ENCODE results near the gene LDHB.
A peak's percentile ranks its signal among the peaks of the same experiment; 100 is the strongest.
"Not testable (repeated sequence)": the region's sequence is repeated elsewhere in the genome, so short reads cannot be mapped to it uniquely, and the experiment has no call there.

Gene LDHB

DNA sequence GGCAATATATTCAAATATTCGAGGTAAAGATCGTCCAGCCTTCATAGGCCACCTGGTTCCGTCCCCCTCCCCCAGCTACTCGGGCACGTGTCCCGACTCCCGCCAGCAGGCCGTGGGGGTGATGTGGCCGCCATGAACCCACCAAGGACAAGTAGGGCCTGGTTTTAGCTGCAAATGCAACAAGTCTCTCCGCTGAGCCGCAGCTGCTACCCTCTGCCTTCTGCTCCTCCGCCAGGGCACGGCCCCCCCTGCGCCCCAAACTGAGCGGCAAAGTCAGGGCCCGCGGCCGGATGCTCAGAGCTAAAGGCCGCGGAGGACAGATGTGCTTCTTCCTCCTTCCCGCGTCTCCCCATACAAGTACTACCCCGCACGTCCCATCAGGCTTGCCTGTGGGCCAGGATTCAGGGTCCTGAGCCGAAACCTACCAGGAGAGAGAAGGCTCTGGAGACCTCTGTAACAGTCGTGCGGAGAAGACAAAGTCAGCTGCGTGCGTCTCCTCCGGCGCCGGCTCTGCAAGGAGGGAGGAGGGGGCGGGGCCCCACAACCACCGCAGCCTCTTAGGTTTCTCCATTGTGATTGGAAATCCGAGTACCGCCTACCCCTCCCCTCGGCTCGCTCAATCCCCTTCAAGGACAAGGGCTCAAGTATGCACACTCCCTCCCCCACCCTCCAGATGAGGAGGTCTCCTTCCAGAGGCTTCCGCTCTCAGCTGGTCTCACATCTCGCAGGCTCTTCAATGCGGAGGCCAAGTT is at the start of gene LDHB:
LDHB (minus strand) TSS at position 517 of the 752 bp plus-strand sequence. CDS start 3,171 bp downstream, outside the sequence.
- DNase-seq (ENCODE audit: low read depth in 3 of 3), result peak; percentile 84 to 91 (median 90)

DNA sequence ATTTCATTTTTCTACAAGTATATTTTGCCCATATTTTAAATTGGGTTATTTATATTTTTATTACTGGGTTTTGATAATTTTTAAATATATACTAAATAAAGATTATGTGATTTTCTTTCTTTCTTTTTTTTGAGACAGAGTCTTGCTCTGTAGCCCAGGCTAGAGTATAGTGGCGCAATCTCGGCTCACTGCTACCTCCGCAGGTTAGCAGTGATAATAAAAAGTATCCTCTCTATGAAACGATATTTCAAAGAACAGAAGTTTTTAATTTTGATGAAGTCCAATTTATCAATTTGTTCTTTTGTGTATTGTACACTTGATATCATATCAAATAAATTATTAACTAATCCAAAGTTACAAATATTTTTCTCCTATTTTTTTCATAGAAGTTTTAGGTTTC is 47.2 kb upstream of the LDHB start:
- DNase-seq (ENCODE audit: low read depth in 3 of 3), result no peak

DNA sequence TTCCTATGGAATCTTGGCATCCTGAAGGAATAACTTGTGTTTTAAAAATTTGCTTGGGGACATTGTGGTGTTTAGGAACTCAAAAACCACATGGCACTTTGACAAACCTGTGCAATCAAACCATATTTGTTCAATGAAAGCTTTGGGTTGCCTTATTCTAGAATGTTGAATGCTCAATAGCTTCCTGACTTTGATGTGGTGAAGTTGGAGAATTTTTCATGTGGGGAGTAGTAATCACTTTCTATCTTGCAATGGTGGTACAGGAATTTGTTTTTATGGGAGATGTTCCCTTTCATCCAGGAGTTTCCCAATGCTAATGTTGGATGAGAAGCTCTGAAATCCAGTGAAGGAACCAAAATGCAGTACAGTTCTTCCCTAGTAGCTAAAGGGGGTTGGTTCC is 42.2 kb upstream of the LDHB start:
- DNase-seq (ENCODE audit: low read depth in 3 of 3), result no peak

DNA sequence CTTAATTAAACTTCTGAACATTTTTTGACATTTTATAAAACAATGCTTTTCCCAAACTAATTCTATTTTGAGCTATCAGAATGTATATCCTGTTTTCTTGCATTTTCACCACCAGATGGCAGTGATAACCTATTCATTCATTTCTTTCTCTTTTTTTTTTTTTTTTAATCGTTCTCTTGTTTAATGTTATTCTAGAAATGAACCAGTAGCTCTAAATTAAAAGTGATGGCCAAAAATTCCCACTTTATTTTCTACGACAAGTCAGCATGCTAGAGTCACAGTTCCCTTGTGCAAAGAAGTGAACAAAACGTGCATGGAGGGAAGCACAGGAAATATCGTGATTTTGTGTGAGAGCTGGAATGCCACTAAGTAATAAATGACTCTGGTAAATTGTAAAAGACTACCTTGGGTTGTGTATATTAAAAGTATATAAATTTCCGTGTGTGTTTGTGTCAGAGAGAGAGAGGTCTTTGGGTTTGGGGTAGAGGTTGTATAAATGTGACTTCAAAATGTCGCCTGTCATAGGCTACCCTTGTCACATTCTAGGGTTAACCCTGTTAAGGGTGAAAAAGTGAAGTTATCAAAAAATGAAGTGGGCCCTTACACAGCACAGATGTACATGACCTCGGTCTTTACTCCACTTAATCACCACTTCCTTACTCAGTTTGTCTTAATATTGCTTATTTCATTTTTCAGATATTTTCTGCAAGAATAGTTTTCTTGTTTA is 40.4 kb upstream of the LDHB start:
- DNase-seq (ENCODE audit: low read depth in 3 of 3), result no peak

DNA sequence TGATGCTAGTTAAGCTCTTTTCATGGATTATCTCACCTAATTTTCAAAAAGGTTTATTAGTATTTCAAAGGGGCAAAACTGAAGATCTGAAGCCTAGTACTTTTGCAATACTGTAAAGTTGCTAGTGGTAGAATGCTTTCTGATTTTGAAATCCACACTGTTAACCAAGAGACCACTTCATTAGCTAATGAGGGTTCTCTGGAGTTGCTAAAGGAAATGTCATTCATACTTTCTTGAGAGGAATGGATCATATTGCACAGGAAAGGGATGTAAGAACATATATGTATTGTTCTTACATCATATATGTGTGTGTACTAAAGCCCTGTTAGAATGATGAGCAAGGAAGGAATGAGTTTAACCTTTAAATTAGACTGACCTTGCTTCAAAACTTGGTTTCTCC is 39.0 kb upstream of the LDHB start:
- no peak for DNase-seq (ENCODE audit: low read depth in 3 of 3)

DNA sequence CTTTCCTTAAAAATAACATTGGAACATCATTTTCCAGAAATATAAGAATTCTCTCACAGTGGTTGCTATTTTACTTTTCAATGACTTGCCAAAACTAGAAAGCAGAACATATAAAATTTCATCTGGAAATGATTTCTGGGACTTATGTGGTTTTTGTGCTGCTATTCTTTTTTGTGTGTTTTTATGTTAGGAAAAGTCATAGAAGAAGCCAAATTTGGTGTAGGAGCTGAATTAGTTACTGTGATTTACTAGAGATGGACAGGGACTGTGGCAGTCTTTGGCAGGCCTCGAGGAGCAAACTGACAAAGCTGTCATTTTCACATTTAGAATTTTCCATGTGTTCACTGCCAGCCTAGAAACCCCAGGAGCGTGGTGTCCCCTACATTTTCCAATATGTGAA is 38.3 kb upstream of the LDHB start:
- DNase-seq (ENCODE audit: low read depth in 3 of 3), result no peak

DNA sequence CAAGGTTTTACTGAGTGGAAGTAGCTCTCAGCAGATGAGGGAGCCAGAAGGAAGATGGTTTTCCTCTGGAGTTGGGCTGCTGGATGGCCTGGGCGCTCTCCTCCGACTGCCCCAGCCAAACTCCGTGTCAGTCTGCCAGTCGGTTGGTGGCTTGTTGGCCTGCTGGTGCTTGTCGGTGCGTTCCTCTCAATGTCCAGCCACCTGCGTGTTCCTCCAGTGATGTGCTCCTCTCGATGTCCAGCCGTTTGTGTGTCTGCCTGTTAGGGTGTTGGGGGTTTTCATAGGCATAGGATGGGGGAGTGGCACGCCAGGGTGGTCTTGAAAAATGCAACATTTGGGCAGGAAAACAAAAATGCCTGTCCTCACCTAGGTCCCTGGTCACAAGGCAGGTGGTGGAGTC is 37.0 kb upstream of the LDHB start:
- DNase-seq (ENCODE audit: low read depth in 3 of 3), result no peak

DNA sequence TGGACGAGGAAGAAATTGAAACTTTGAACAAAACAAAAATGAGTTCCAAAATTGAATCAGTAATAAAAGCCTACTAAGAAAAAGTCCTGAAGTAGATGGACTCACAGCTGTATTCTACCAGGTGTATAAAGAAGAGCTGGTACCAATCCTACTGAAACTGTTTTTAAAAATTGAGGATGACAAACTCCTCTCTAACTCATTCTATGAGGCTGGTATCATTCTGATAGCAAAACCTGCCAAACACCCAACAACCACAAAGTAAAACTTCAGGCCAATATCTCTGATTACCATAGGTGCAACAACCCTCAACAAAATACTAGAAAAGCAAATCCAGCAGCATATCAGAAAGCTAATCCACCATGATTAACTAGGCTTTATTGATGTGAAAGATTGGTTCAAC is 33.9 kb upstream of the LDHB start:
- DNase-seq (ENCODE audit: low read depth in 3 of 3), result no peak

DNA sequence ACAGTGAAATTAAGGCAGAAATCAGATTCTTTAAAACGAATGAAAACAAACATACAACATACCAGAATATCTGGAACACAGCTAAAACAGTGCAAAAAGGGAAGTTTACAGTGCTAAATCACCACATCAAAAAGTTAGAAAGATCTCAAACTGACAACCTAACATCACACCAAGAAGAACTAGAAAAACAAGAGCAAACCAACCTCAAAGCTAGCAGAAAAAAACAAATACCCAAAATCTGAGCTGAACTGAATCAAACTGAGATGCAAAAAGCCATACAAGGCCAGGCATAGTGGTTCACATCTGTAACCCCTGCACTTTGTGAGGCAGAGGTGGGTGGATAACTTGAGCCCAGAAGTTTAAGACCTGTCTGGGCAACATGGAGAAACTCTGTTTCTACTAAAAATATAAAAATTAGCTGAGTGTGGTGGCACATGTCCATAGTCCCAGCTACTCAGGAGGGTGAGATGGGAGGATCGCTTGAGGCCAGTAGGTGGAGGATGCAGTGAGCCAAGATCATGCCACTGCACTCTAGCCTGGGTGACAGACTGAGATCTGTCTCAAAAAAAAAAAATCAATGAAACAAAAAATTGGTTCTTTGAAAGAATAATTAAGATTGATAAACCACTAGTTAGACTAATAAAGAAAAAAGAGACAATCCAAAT is 33.2 kb upstream of the LDHB start:
- no peak for DNase-seq (ENCODE audit: low read depth in 3 of 3)

DNA sequence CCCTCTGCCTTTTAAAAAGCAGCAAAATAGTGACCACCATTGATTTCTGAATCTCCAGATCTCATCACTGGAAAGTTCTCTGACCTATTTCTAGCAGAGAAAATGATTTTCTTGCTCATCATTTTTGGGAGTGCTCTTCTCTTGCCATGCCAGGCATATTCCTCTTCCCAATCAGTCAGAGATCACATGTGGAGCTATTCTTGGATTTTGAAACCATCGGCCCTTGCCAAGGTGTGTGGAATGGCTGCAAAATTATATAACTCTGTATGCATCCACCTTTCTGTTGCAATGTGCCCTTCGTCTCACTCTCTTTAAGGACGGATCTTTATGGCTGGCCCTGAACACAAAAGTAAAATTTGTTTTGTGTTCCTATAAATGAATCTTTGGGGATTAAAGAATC is 25.5 kb upstream of the LDHB start:
- no peak for DNase-seq (ENCODE audit: low read depth in 3 of 3)

DNA sequence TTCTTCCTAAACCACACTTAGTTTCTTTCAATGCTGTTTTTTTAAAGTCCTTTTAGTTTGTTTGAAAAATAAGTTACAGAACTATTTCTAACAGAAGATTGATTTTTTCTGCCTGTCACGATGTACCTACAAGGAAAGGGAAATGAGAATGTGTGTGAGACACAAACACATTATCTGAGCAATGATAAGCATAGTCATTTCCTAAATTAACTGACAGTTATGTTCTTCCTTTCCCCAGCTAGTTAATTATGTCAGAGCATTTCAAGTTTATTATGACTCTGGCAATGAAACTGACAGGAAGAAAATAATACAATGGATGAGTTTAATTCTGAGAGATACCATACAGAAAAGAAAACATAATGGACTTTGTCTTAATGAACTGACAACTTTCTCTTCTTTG is 21.3 kb upstream of the LDHB start:
- no peak for DNase-seq (ENCODE audit: low read depth in 3 of 3)

DNA sequence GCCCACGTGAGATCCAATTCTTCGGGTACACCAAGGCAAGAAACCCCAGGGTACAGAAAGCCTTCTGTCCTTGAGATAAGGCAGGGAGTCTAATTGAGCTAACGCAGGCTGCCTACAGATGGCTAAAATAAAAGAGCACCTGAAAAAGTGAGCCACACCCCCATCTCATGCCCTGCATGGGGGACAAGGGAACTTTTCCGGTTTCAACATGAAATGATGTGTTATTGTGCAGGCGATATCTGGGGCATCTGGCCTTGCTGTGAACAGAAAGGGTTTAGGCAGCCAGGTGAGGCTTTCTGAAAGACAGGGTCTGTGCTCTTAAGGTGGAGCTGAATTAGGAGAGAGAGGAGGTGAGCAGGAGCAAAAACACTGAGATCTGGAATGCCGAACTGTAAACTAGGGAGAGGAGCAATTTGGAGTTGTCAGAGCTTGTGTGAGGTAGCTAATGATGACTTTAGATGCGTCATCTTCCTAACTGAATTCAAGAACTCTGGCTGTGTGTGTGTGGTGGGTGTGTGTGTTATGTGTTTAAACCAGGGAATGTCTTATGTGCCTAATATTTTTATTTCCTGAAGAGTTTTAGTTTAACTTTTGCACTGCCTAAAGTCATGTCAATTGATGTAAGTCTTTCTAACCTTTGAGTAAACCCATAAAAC is 20.1 kb upstream of the LDHB start:
- DNase-seq (ENCODE audit: low read depth in 3 of 3), result no peak

DNA sequence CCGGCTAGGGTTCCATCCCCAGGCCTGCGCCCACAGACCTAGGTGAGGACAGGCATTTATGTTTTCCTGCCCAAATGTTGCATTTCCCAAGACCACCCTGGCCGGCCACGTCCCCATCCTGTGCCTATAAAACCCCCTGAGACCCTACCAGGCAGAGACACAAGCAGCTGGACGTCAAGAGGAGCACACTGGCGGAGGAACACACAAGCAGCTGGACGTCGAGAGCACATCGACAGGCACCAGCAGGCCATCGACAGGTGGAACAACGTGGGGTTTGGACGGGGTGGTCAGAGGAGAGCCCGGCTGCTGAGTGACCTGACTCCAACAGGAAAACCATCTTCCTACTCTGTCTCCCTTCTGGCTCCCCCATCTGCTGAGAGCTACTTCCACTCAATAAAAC is 19.6 kb upstream of the LDHB start:
- no peak for DNase-seq (ENCODE audit: low read depth in 3 of 3)

DNA sequence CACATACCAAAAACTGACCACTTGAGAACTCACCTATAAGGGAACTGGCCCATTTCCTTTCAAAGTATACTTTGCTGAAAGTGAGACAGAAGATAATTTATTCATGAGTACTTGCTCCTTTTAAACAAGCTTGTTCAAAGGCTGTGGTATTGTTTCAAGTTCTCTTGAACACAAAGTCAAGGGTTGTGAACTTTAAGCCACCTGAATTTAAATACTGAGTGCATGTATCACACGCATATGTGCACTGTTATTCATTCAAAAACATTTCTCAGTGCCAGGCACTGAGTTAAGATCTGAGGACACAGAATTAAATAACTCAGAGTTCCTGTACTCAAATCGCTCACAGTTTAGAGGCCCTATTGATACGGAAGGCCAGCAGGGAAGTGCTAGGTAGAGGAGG is 19.1 kb upstream of the LDHB start:
- no peak for DNase-seq (ENCODE audit: low read depth in 3 of 3)

DNA sequence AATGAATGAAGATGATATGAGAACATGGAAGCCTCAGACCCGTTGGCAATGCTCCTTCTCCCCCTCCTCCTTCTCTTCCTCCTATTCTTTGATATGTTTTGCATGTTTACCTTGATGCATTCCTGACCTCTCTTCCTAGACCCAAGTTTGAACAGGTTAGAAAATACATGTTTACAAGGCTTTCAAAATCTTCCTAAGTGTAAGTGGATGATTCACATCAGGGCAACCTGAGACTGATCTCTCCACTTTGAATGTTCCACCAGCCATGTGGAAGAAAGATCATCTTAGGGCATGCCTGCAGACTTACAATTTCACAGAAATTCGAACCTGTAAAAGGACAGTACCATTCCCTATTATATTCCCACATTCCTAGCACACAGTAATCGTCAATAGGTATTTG is 18.0 kb upstream of the LDHB start:
- no peak for DNase-seq (ENCODE audit: low read depth in 3 of 3)

DNA sequence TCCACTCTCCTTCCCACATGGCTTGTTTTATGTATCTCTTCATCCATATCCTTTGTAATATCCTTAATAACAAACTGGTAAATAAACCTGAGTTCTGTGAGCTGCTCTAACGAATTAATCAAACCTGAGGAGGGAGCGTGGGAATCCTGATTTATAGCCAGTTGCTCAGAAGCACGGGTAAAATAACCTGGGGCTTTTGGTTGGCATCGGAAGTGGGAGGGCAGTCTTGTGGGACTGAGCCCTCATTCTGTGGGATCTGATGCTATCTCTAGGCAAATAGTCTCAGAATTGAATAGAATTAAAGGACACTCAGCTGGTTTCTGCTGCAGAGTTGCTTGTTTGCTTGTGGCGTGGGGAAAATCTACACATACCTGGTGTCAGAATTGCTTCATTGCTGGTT is 17.5 kb upstream of the LDHB start:
- DNase-seq (ENCODE audit: low read depth in 3 of 3), result no peak

DNA sequence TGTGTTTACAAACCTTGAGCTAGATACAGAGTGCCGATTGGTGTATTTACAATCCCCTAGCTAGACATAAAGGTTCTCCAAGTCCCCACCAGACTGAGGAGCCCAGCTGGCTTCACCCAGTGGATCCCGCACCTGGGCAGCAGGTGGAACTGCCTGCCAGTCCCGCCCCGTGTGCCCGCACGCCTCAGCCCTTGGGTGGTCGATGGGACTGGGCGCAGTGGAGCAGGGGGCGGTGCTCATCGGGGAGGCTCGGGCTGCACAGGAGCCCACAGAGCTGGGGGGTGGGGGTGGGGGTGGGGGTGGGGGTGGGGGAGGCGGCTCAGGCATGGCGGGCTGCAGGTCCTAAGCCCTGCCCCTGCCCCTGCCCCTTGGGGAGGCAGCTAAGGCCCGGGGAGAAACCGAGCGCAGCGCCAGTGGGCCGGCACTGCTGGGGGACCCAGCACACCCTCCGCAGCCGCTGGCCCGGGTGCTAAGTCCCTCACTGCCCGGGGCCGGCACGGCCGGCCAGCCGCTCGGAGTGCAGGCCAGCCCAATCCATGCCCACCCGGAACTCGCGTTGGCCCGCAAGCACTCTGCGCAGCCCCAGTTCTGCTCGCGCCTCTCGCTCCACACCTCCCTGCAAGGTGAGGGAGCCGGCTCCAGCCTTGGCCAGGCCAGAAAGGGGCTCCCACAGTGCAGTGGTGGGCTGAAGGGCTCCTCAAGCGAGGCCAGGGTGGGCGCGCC is 16.3 kb upstream of the LDHB start:
- not testable (repeated sequence) for DNase-seq (ENCODE audit: low read depth in 3 of 3)

DNA sequence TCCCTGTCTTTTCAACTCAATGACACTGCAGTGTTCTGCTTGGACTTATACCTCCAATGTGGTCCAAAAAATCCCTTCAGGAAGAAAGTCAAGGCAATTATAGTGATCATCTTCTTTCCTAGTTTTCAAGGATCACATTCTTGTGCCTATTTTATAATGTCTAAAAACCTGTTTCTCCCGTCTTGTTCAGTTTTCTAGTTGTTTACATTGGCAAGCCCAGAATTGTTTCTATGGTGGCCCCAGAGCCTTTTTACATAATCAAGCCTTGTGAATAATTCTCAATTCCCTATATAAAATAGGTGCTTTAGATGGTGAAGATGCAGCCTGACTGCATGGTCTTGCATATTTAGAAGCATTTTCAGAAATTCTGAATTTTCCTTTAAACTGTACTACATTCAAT is 14.5 kb upstream of the LDHB start:
- DNase-seq (ENCODE audit: low read depth in 3 of 3), result no peak

DNA sequence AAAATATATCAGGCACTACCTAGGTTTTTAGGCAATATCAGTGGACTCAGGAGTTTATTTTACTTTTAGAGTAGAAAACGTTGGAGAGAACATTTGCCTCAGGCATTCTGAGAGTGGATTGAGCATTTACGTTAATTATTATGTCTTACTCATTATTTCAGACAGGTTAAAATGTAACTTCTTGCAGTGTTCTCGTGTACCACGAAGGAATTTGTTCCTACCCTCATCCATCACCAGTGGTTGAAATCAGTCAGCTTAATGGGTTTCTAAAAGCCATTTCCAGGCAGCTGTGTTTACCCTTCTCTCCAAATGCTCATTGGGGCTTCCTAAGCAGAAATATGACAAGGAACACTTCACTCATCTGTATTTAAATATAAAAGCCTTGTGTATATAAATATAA is 9.1 kb upstream of the LDHB start:
- DNase-seq (ENCODE audit: low read depth in 3 of 3), result no peak

DNA sequence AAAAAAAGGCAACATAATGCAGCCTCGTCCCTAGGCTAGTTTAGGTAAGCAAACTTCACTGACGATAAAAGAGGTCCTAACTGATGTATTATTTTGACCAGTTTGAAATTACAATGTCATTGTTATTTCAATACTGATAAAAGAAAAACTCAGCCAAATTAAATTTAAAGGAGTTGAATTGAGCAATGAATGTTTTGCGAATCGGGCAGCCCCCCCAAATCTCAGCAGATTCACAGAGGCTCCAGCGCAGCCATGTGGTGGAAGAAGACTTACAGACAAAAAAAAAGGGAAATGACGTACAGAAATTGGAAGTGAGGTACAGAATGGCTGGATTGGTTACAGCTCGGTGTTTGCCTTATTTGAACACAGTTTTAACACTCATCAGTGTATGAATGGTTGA is 8.2 kb upstream of the LDHB start:
- no peak for DNase-seq (ENCODE audit: low read depth in 3 of 3)

DNA sequence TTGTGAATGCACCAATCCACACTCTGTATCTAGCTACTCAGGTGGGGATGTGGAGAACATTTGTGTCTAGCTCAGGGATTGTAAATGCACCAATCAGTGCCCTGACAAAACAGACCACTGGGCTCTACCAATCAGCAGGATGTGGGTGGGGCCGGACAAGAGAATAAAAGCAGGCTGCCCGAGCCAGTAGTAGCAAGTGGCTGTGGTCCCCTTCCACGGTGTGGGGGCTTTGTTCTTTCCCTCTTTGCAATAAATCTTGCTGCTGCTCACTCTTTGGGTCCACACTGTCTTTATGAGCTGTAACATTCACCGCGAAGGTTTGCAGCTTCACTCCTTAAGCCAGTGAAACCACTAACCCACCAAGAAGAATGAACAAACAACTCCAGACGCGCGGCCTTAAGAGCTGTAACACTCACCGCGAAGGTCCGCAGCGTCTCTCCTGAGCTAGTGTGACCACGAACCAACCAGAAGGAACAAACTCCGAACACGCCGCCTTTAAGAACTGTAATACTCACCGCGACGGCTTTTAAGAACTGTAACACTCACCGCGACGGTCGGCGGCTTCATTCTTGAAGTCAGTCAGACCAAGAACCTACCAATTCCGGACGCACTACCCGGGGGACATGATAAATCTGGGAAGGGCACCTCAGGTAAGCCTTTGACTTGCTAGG is 4.6 kb upstream of the LDHB start:
- no peak for DNase-seq (ENCODE audit: low read depth in 3 of 3)
